ENCODE results near the gene ENTPD6.

- TF ChIP-seq CTCF (IDR thresholded peaks at IDR 0.05) (no peak), POLR2A (IDR thresholded peaks at IDR 0.05) (no peak)
Measured at GRCh38 chr20:25258828-25259227, 63.3 kb downstream of the ENTPD6 start.
